ENCODE results near the gene REG1B.

REG1B gene

GRCh38 chr2:79128406-79128805, 40.6 kb upstream of the REG1B start:
- Histone ChIP-seq H3K4me3 (ENCODE audit: low read length in 2 of 2) (no peak overlapping the region), H3K18ac (ENCODE audit: low read length) (no peak overlapping the region), H3K36me3 (replicated peaks in 1 of 2; ENCODE audit: control insufficient read depth in 2 of 2, insufficient read depth in 2 of 2, low read length in 2 of 2) (no peaks in the 10 kb centered on the region), H3K9ac (ENCODE audit: low read depth, low read length, poor library complexity) (no peak overlapping the region), H2BK12ac (ENCODE audit: low read length) (no peak overlapping the region), H2BK15ac (ENCODE audit: low read length) (no peak overlapping the region), H3K79me1 (ENCODE audit: low read depth, low read length) (no peaks in the 10 kb centered on the region), H3K27me3 (ENCODE audit: control insufficient read depth in 3 of 3, insufficient read depth in 3 of 3, low read depth in 1 of 3, low read length in 3 of 3) (no peaks in the 10 kb centered on the region), H2BK5ac (ENCODE audit: low read length) (no peak overlapping the region), H2AFZ (ENCODE audit: low read length) (no peak overlapping the region), H3K4me1 (ENCODE audit: control insufficient read depth in 2 of 2, insufficient read depth in 1 of 2, low read depth in 1 of 2, low read length in 2 of 2) (no peaks in the 10 kb centered on the region), H3K14ac (ENCODE audit: low read length) (no peak overlapping the region), H3K9me3 (replicated peaks in 1 of 2; ENCODE audit: control insufficient read depth in 2 of 2, insufficient read depth in 1 of 2, low read depth in 1 of 2, low read length in 2 of 2) (no peaks in the 10 kb centered on the region), H4K91ac (ENCODE audit: low read depth, low read length, poor library complexity) (no peak overlapping the region), H3K23ac (ENCODE audit: low read depth, low read length, poor library complexity) (no peak overlapping the region), H3K27ac (replicated peaks; ENCODE audit: low read length) (no peak overlapping the region), H3K4ac (ENCODE audit: low read length) (no peak overlapping the region), H2AK5ac (ENCODE audit: low read depth, low read length) (no peak overlapping the region), H3K4me2 (ENCODE audit: insufficient read depth, low read length, poor library complexity, severe bottlenecking) (no peak overlapping the region), H4K8ac (ENCODE audit: low read depth, low read length) (no peak overlapping the region), H2BK120ac (ENCODE audit: low read depth, low read length) (no peak overlapping the region)
- WGBS, 2 donors (ENCODE audit: extremely low coverage in 2 of 2, insufficient read length in 2 of 2, insufficient replicate concordance in 1 of 2): no CpG with 5 or more reads among the region's 3 CpGs
- no peak for DNase-seq (ENCODE audit: low spot score)

DNA sequence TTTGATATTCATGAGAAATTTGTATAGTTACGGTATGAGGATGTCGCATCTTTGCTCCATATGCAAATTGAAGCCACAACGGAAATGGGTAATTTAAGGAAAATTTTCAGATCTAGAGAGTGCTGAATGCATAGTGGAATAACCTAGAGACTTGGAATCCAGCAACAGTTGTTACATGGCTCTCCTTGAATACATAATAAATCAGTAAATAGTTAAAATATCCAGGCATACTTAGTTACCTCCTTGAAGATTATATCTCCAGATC, 37.9 kb upstream of the REG1B start:
- H2BK120ac ChIP-seq (ENCODE audit: low read depth, low read length): no peak overlapping the region
- H4K91ac ChIP-seq (ENCODE audit: low read depth, low read length, poor library complexity): no peak overlapping the region
- no peak overlapping the region for H3K9ac ChIP-seq (ENCODE audit: low read depth, low read length, poor library complexity)
- H3K4me2 ChIP-seq (ENCODE audit: insufficient read depth, low read length, poor library complexity, severe bottlenecking): no peak overlapping the region
- DNase-seq (ENCODE audit: low spot score): no peak
- H3K9me3 ChIP-seq (replicated peaks in 1 of 2; ENCODE audit: control insufficient read depth in 2 of 2, insufficient read depth in 1 of 2, low read depth in 1 of 2, low read length in 2 of 2): no peaks in the 10 kb centered on the region
- H3K36me3 ChIP-seq (replicated peaks in 1 of 2; ENCODE audit: control insufficient read depth in 2 of 2, insufficient read depth in 2 of 2, low read length in 2 of 2): no peaks in the 10 kb centered on the region
- no peak overlapping the region for H3K4me3 ChIP-seq (ENCODE audit: low read length in 2 of 2)
- no peak overlapping the region for H4K8ac ChIP-seq (ENCODE audit: low read depth, low read length)
- no peak overlapping the region for H2BK15ac ChIP-seq (ENCODE audit: low read length)
- no peaks in the 10 kb centered on the region for H3K4me1 ChIP-seq (ENCODE audit: control insufficient read depth in 2 of 2, insufficient read depth in 1 of 2, low read depth in 1 of 2, low read length in 2 of 2)
- WGBS, 2 donors (ENCODE audit: extremely low coverage in 2 of 2, insufficient read length in 2 of 2, insufficient replicate concordance in 1 of 2): no CpG with 5 or more reads among the region's 3 CpGs
- no peak overlapping the region for H2AK5ac ChIP-seq (ENCODE audit: low read depth, low read length)
- no peak overlapping the region for H2BK12ac ChIP-seq (ENCODE audit: low read length)
- no peaks in the 10 kb centered on the region for H3K27me3 ChIP-seq (ENCODE audit: control insufficient read depth in 3 of 3, insufficient read depth in 3 of 3, low read depth in 1 of 3, low read length in 3 of 3)
- H3K23ac ChIP-seq (ENCODE audit: low read depth, low read length, poor library complexity): no peak overlapping the region
- H3K79me1 ChIP-seq (ENCODE audit: low read depth, low read length): no peaks in the 10 kb centered on the region
- no peak overlapping the region for H3K18ac ChIP-seq (ENCODE audit: low read length)
- no peak overlapping the region for H3K4ac ChIP-seq (ENCODE audit: low read length)
- H2BK5ac ChIP-seq (ENCODE audit: low read length): no peak overlapping the region
- H3K27ac ChIP-seq (replicated peaks; ENCODE audit: low read length): no peak overlapping the region
- no peak overlapping the region for H3K14ac ChIP-seq (ENCODE audit: low read length)
- H2AFZ ChIP-seq (ENCODE audit: low read length): no peak overlapping the region

GRCh38 chr2:79124907-79125720, 37.3 kb upstream of the REG1B start:
- H2AFZ ChIP-seq (ENCODE audit: low read length): no peak overlapping the region
- H3K79me1 ChIP-seq (ENCODE audit: low read depth, low read length): no peaks in the 10 kb centered on the region
- H2BK12ac ChIP-seq (ENCODE audit: low read length): no peak overlapping the region
- no peaks in the 10 kb centered on the region for H3K36me3 ChIP-seq (replicated peaks in 1 of 2; ENCODE audit: control insufficient read depth in 2 of 2, insufficient read depth in 2 of 2, low read length in 2 of 2)
- no peak overlapping the region for H3K4ac ChIP-seq (ENCODE audit: low read length)
- no peaks in the 10 kb centered on the region for H3K4me1 ChIP-seq (ENCODE audit: control insufficient read depth in 2 of 2, insufficient read depth in 1 of 2, low read depth in 1 of 2, low read length in 2 of 2)
- no peaks in the 10 kb centered on the region for H3K9me3 ChIP-seq (replicated peaks in 1 of 2; ENCODE audit: control insufficient read depth in 2 of 2, insufficient read depth in 1 of 2, low read depth in 1 of 2, low read length in 2 of 2)
- H3K27me3 ChIP-seq (ENCODE audit: control insufficient read depth in 3 of 3, insufficient read depth in 3 of 3, low read depth in 1 of 3, low read length in 3 of 3): no peaks in the 10 kb centered on the region
- H3K27ac ChIP-seq (replicated peaks; ENCODE audit: low read length): no peak overlapping the region
- H2AK5ac ChIP-seq (ENCODE audit: low read depth, low read length): no peak overlapping the region
- no peak overlapping the region for H3K4me2 ChIP-seq (ENCODE audit: insufficient read depth, low read length, poor library complexity, severe bottlenecking)
- WGBS, 2 donors (ENCODE audit: extremely low coverage in 2 of 2, insufficient read length in 2 of 2, insufficient replicate concordance in 1 of 2): no CpG with 5 or more reads among the region's 9 CpGs
- H2BK120ac ChIP-seq (ENCODE audit: low read depth, low read length): no peak overlapping the region
- H4K91ac ChIP-seq (ENCODE audit: low read depth, low read length, poor library complexity): no peak overlapping the region
- H3K4me3 ChIP-seq (ENCODE audit: low read length in 2 of 2): no peak overlapping the region
- H2BK5ac ChIP-seq (ENCODE audit: low read length): no peak overlapping the region
- H3K9ac ChIP-seq (ENCODE audit: low read depth, low read length, poor library complexity): no peak overlapping the region
- no peak overlapping the region for H2BK15ac ChIP-seq (ENCODE audit: low read length)
- no peak for DNase-seq (ENCODE audit: low spot score)
- H4K8ac ChIP-seq (ENCODE audit: low read depth, low read length): no peak overlapping the region
- H3K23ac ChIP-seq (ENCODE audit: low read depth, low read length, poor library complexity): no peak overlapping the region
- H3K18ac ChIP-seq (ENCODE audit: low read length): no peak overlapping the region
- H3K14ac ChIP-seq (ENCODE audit: low read length): no peak overlapping the region

GRCh38 chr2:79122676-79123075, 34.9 kb upstream of the REG1B start:
- H4K91ac ChIP-seq (ENCODE audit: low read depth, low read length, poor library complexity): no peak overlapping the region
- H2BK120ac ChIP-seq (ENCODE audit: low read depth, low read length): no peak overlapping the region
- H3K4me2 ChIP-seq (ENCODE audit: insufficient read depth, low read length, poor library complexity, severe bottlenecking): no peak overlapping the region
- no peak overlapping the region for H3K4me3 ChIP-seq (ENCODE audit: low read length in 2 of 2)
- no peak overlapping the region for H3K4ac ChIP-seq (ENCODE audit: low read length)
- no peaks in the 10 kb centered on the region for H3K9me3 ChIP-seq (replicated peaks in 1 of 2; ENCODE audit: control insufficient read depth in 2 of 2, insufficient read depth in 1 of 2, low read depth in 1 of 2, low read length in 2 of 2)
- no peak overlapping the region for H2AK5ac ChIP-seq (ENCODE audit: low read depth, low read length)
- no peaks in the 10 kb centered on the region for H3K79me1 ChIP-seq (ENCODE audit: low read depth, low read length)
- no peaks in the 10 kb centered on the region for H3K36me3 ChIP-seq (replicated peaks in 1 of 2; ENCODE audit: control insufficient read depth in 2 of 2, insufficient read depth in 2 of 2, low read length in 2 of 2)
- H3K14ac ChIP-seq (ENCODE audit: low read length): no peak overlapping the region
- H3K23ac ChIP-seq (ENCODE audit: low read depth, low read length, poor library complexity): no peak overlapping the region
- H3K27ac ChIP-seq (replicated peaks; ENCODE audit: low read length): no peak overlapping the region
- no peak overlapping the region for H2AFZ ChIP-seq (ENCODE audit: low read length)
- H3K18ac ChIP-seq (ENCODE audit: low read length): no peak overlapping the region
- no peak overlapping the region for H2BK15ac ChIP-seq (ENCODE audit: low read length)
- H2BK5ac ChIP-seq (ENCODE audit: low read length): no peak overlapping the region
- no peak overlapping the region for H3K9ac ChIP-seq (ENCODE audit: low read depth, low read length, poor library complexity)
- no peak overlapping the region for H4K8ac ChIP-seq (ENCODE audit: low read depth, low read length)
- no peak for DNase-seq (ENCODE audit: low spot score)
- H3K27me3 ChIP-seq (ENCODE audit: control insufficient read depth in 3 of 3, insufficient read depth in 3 of 3, low read depth in 1 of 3, low read length in 3 of 3): no peaks in the 10 kb centered on the region
- no peaks in the 10 kb centered on the region for H3K4me1 ChIP-seq (ENCODE audit: control insufficient read depth in 2 of 2, insufficient read depth in 1 of 2, low read depth in 1 of 2, low read length in 2 of 2)
- H2BK12ac ChIP-seq (ENCODE audit: low read length): no peak overlapping the region
- no CpG with 5 or more reads among the region's 2 CpGs for WGBS, 2 donors (ENCODE audit: extremely low coverage in 2 of 2, insufficient read length in 2 of 2, insufficient replicate concordance in 1 of 2)

Measured in neuronal stem cell (in vitro differentiated cells).